Hepatocyte (in vitro differentiated cells): ENCODE measurements around the gene KHDRBS2. TPM values are rescaled to one million over a fixed set of nuclear protein-coding genes. Genes with fewer than 3 reads are reported as not detected.

Experiments
- DNase-seq: peaks from one replicate; pipeline ENCODE4 v3.0.0-alpha.2; 2016; ENCODE audit warnings: low spot score
- H2AFZ ChIP-seq: fragments of 200-600 bp; sonication (generic); 2 replicates; pipeline ENCODE4 v1.6.0; 2016; ENCODE audit warnings: antibody characterized with exemption, mild to moderate bottlenecking
- H3K27ac ChIP-seq: fragments of 200-600 bp; sonication (generic); 2 replicates; pipeline ENCODE4 v1.5.1; 2016; ENCODE audit warnings: mild to moderate bottlenecking
- H3K27me3 ChIP-seq: fragments of 200-600 bp; sonication (generic); 2 replicates; pipeline ENCODE4 v1.6.1; 2016
- H3K36me3 ChIP-seq: fragments of 200-600 bp; sonication (generic); replicated peaks from 2 replicates; pipeline ENCODE4 v1.5.1; 2016; ENCODE audit warnings: low read depth; ENCODE audit not compliant: insufficient read depth
- H3K4me1 ChIP-seq: fragments of 200-600 bp; sonication (generic); 2 replicates; pipeline ENCODE4 v1.5.1; 2016; ENCODE audit warnings: mild to moderate bottlenecking, moderate library complexity; ENCODE audit not compliant: insufficient read depth
- H3K4me2 ChIP-seq: fragments of 200-600 bp; sonication (generic); 2 replicates; pipeline ENCODE4 v1.6.0; 2016
- H3K4me3 ChIP-seq: fragments of 200-600 bp; sonication (generic); 2 replicates; pipeline ENCODE4 v1.5.1; 2016; ENCODE audit warnings: mild to moderate bottlenecking
- H3K79me2 ChIP-seq: fragments of 200-600 bp; sonication (generic); 2 replicates; pipeline ENCODE4 v1.6.0; 2017; ENCODE audit warnings: mild to moderate bottlenecking
- H3K9me2 ChIP-seq: fragments of 200-600 bp; sonication (generic); replicated peaks from 2 replicates; pipeline ENCODE4 v1.6.0; 2017; ENCODE audit warnings: mild to moderate bottlenecking; ENCODE audit not compliant: insufficient read depth
- H3K9me3 ChIP-seq: fragments of 200-600 bp; sonication (generic); 2 replicates; pipeline ENCODE4 v1.5.1; 2016; ENCODE audit warnings: low read depth, mild to moderate bottlenecking
- H4K20me1 ChIP-seq: fragments of 200-600 bp; sonication (generic); 2 replicates; pipeline ENCODE4 v1.6.0; 2016; ENCODE audit warnings: mild to moderate bottlenecking; ENCODE audit not compliant: insufficient read depth, poor library complexity, severe bottlenecking
- CTCF ChIP-seq: fragments of 200-600 bp; sonication (generic); IDR thresholded peaks from 2 replicates; pipeline ENCODE4 v1.5.1; 2016; ENCODE audit warnings: antibody characterized with exemption, mild to moderate bottlenecking; ENCODE audit not compliant: poor library complexity
- EZH2 ChIP-seq: fragments of 200-600 bp; sonication (generic); IDR thresholded peaks from 2 replicates; pipeline ENCODE4 v1.6.1; 2016; ENCODE audit warnings: antibody characterized with exemption, mild to moderate bottlenecking, borderline replicate concordance
- EZH2phosphoT487 ChIP-seq: fragments of 200-600 bp; sonication (generic); IDR thresholded peaks from one replicate; pipeline ENCODE4 v1.6.1; 2018; ENCODE audit warnings: antibody characterized with exemption, mild to moderate bottlenecking, low read depth, moderate library complexity; ENCODE audit not compliant: unreplicated experiment, severe bottlenecking
- WGBS: methylation state at CpG from one replicate; pipeline ENCODE4 v1.1.6; 2016; ENCODE audit warnings: low lambda C conversion rate; ENCODE audit errors: missing lambda C conversion rate; 5-methylcytosine and 5-hydroxymethylcytosine counted together
- polyA plus RNA-seq: library from polyadenylated mRNA; unstranded; fragments of >200 nt; fragmentation: Nextera tagmentation; extraction: Ambion mirVana; gene quantifications from 2 replicates; pipeline ENCODE4 v1.2.1, GENCODE V29; 2016
- total RNA-seq: library from RNA; depleted of rRNA; stranded (reverse); fragments of >200 nt; gene quantifications from 2 replicates; pipeline ENCODE4 v1.2.3, GENCODE V29; 2014

Gene KHDRBS2
- total and polyA plus RNA-seq, 2 experiments from 2014 or later = 5.9 to 12.3 TPM

DNA sequence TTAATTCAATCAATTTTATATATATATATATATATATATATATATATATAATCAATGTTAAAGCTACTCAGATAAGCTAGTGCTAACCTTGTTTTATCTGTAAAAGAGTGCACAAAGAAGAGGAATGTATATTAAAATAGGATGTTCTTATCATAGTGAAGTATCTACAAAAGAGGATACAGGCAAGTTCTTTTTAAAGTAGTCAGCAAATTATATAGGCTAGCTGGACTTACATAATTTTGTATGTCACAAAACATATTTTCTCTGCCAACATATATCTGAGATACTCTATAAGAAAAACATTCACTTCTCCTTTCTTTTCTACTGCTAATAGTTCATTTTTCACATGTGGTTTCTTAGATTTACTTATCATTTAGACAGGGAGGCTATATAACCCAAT, 39.9 kb downstream of the KHDRBS2 start:
- Histone ChIP-seq H3K9me2 (no peaks in the 10 kb centered on the region), H3K79me2 (peaks cover 11% of the 10 kb centered on the region), H3K27me3 (no peaks in the 10 kb centered on the region), H3K4me1 (no peaks in the 10 kb centered on the region), H3K27ac (no peak overlapping the region), H4K20me1 (peaks cover 1% of the 10 kb centered on the region), H3K9me3 (no peaks in the 10 kb centered on the region), H3K4me2 (no peak overlapping the region), H2AFZ (no peak overlapping the region), H3K36me3 (no peaks in the 10 kb centered on the region), H3K4me3 (no peak overlapping the region)
- no peak for DNase-seq
- TF ChIP-seq EZH2phosphoT487 (no peak), EZH2 (no peak), CTCF (no peak)

DNA sequence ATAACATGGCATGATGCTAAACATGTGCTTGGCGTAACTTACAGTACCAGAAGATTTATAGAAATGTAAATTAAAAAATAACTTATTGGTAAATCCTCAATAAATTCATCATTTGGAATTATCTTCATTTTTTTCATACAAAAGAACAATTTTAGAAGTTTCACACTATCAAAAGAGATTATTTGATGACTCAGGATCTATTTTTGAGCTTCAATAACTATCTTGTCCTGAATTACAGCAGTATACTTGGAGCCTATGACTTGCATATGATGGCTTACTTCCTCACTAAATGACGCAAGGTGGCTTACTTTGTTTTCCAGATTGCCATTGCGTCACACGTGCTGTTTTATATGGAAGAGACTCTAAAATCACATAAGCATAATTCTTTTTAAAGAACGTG, 49.2 kb downstream of the KHDRBS2 start:
- no peaks in the 10 kb centered on the region for H3K36me3 ChIP-seq
- no peak overlapping the region for H3K4me3 ChIP-seq
- H3K79me2 ChIP-seq = no peaks in the 10 kb centered on the region
- H3K27me3 ChIP-seq = no peaks in the 10 kb centered on the region
- TF ChIP-seq EZH2phosphoT487 (no peak), CTCF (no peak), EZH2 (no peak)
- no peaks in the 10 kb centered on the region for H3K9me2 ChIP-seq
- H4K20me1 ChIP-seq = no peaks in the 10 kb centered on the region
- H3K4me2 ChIP-seq = no peak overlapping the region
- no peak overlapping the region for H3K27ac ChIP-seq
- no peak for DNase-seq
- no peaks in the 10 kb centered on the region for H3K4me1 ChIP-seq
- no peak overlapping the region for H2AFZ ChIP-seq
- H3K9me3 ChIP-seq = no peaks in the 10 kb centered on the region
- WGBS = 95% methylated on average over 5 of the region's 5 CpGs

- Histone ChIP-seq H4K20me1 (no peaks in the 10 kb centered on the region), H3K36me3 (peaks cover 3% of the 10 kb centered on the region), H3K79me2 (no peaks in the 10 kb centered on the region), H3K27me3 (no peaks in the 10 kb centered on the region), H2AFZ (no peak overlapping the region), H3K9me3 (no peaks in the 10 kb centered on the region), H3K27ac (no peak overlapping the region), H3K4me1 (no peaks in the 10 kb centered on the region), H3K9me2 (no peaks in the 10 kb centered on the region), H3K4me2 (no peak overlapping the region), H3K4me3 (no peak overlapping the region)
- WGBS = 93% methylated on average over 6 of the region's 6 CpGs
- DNase-seq = peak; percentile 6
- TF ChIP-seq CTCF (no peak), EZH2phosphoT487 (no peak), EZH2 (no peak)
Measured at GRCh38 chr6:62229231-62229630, 56.8 kb downstream of the KHDRBS2 start.

DNA sequence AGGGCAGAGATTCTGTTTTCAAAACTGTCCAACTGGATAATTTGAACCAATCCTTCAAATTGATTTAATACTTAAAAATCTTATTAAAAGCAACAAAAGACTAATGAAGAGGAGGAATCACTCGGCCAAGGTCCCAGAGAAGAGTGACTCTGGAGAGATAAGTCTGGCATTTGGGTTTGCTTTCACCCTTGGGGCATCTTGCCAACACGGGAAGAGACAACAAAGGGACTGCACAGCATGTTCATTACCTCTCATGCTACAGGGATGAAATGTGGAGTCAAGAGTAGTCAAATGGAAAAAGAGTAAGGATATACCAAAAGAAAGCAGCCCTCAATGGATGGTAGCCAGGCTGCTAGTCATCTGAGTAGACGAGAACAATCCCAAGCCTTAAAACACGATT, 68.2 kb downstream of the KHDRBS2 start:
- no peaks in the 10 kb centered on the region for H3K4me1 ChIP-seq
- no peak for TF ChIP-seq CTCF
- TF ChIP-seq EZH2 = no peak
- no peak for TF ChIP-seq EZH2phosphoT487
- no peaks in the 10 kb centered on the region for H3K79me2 ChIP-seq
- 88% methylated on average over 4 of the region's 4 CpGs for WGBS
- no peak overlapping the region for H3K4me3 ChIP-seq
- H3K9me3 ChIP-seq = no peaks in the 10 kb centered on the region
- H2AFZ ChIP-seq = no peak overlapping the region
- H3K27me3 ChIP-seq = no peaks in the 10 kb centered on the region
- H3K9me2 ChIP-seq = no peaks in the 10 kb centered on the region
- no peak overlapping the region for H3K27ac ChIP-seq
- no peaks in the 10 kb centered on the region for H4K20me1 ChIP-seq
- no peaks in the 10 kb centered on the region for H3K36me3 ChIP-seq
- H3K4me2 ChIP-seq = no peak overlapping the region
- no peak for DNase-seq
